ENCODE data around the gene TVP23C. TPM values are rescaled to one million over a fixed set of nuclear protein-coding genes. Genes with fewer than 3 reads are reported as not detected.
A peak's percentile ranks its signal among the peaks of the same experiment; 100 is the strongest.

TVP23C gene
- total and polyA plus RNA-seq, 9 of the 15 experiments (the other 6 are each of a cell fraction or from before 2014, with no cell fraction given) = 5.7 to 16.8 (median 8.2) TPM

DNA sequence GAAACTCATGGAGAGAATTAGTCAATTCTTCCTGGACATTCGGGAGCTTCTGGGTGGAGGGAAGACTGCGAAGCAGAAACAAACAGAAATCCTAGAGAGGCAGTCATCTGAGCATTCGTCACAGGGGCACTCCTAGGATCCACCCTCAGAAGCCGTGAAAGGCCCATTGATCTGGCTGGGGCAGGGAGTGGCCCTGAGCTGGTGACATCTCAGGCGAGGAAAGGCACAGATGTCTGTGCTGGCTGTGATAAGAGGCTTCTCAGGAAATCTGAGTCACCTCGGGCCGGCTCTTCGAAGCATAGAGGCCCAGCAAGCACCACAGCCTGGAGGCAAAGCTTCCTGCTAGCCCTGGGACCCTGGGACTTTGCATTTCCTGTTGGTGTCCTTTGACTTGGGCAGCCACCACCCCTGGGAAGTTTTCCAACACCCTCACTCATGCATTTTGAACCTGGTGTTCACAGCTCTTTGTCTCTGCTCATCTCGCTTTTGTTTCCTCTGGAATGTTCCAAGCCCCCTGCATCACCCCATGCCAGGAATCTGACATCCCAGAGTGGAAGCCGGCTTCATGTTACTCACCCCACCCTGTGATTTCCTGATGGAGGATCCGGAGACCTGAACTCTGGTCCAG lies 72.5 kb downstream of the TVP23C start (continued):
- TF ChIP-seq, protein P1, sequence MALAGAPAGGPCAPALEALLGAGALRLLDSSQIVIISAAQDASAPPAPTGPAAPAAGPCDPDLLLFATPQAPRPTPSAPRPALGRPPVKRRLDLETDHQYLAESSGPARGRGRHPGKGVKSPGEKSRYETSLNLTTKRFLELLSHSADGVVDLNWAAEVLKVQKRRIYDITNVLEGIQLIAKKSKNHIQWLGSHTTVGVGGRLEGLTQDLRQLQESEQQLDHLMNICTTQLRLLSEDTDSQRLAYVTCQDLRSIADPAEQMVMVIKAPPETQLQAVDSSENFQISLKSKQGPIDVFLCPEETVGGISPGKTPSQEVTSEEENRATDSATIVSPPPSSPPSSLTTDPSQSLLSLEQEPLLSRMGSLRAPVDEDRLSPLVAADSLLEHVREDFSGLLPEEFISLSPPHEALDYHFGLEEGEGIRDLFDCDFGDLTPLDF (CRISPR knock-in tag; IDR thresholded peaks at IDR 0.05) = no peak
- TF ChIP-seq RBFOX2 (IDR thresholded peaks at IDR 0.05; ENCODE audit: low read depth, low read length) (0 out of 2 replicates have a peak, but pooled peaks have one; percentile 21), ZNF766 (CRISPR knock-in tag; conservative IDR thresholded peaks at IDR 0.05) (0 out of 2 replicates have a peak, but pooled peaks have one; percentile 8), CHD1 (IDR thresholded peaks at IDR 0.05; ENCODE audit: low read length) (no peak), ZNF354B (CRISPR knock-in tag; IDR thresholded peaks at IDR 0.05) (no peak), BHLHE40 (IDR thresholded peaks at IDR 0.05; ENCODE audit: low read length) (peak; percentile 69), LEF1 (IDR thresholded peaks at IDR 0.05) (peak; percentile 80), SREBF1 (IDR thresholded peaks at IDR 0.05; ENCODE audit: borderline replicate concordance, low read depth, low read length) (no peak), TRIM24 (IDR thresholded peaks at IDR 0.05) (peak in 1 of 2 experiments; percentile 59; a peak in 1 of 4 replicates), ZNF57 (CRISPR knock-in tag; IDR thresholded peaks at IDR 0.05) (no peak), SMARCC2 (IDR thresholded peaks at IDR 0.05; ENCODE audit: low read depth) (peak; percentile 87), TEAD4 (IDR thresholded peaks at IDR 0.05; ENCODE audit: low read length) (peak; percentile 77), TEAD4 (CRISPR knock-in tag; IDR thresholded peaks at IDR 0.05; ENCODE audit: borderline replicate concordance) (no peak), MTA3 (IDR thresholded peaks at IDR 0.05; ENCODE audit: borderline replicate concordance) (peak; percentile 48; the same call in 1 of the 2 replicates), ZEB2 (IDR thresholded peaks at IDR 0.05) (peak; percentile 37; the same call in 1 of the 2 replicates), POLR3A (IDR thresholded peaks at IDR 0.05; ENCODE audit: borderline replicate concordance, extremely low read depth, insufficient read depth, insufficient read length) (no peak), HNRNPL (IDR thresholded peaks at IDR 0.05; ENCODE audit: low read depth, low read length) (no peak), ZNF41 (CRISPR knock-in tag; conservative IDR thresholded peaks at IDR 0.05) (no peak), HOXB6 (CRISPR knock-in tag; IDR thresholded peaks at IDR 0.05; ENCODE audit: borderline replicate concordance) (no peak), IRF1 (CRISPR knock-in tag; IDR thresholded peaks at IDR 0.05; ENCODE audit: borderline replicate concordance) (no peak), HDAC8 (tag; IDR thresholded peaks at IDR 0.05) (no peak), SP2 (IDR thresholded peaks at IDR 0.05; ENCODE audit: extremely low read depth, low read depth, low read length, poor library complexity, severe bottlenecking) (no peak), ARNT (IDR thresholded peaks at IDR 0.05) (no peak), NUFIP1 (IDR thresholded peaks at IDR 0.05; ENCODE audit: partially characterized antibody) (no peak)
- TF ChIP-seq, protein P2, sequence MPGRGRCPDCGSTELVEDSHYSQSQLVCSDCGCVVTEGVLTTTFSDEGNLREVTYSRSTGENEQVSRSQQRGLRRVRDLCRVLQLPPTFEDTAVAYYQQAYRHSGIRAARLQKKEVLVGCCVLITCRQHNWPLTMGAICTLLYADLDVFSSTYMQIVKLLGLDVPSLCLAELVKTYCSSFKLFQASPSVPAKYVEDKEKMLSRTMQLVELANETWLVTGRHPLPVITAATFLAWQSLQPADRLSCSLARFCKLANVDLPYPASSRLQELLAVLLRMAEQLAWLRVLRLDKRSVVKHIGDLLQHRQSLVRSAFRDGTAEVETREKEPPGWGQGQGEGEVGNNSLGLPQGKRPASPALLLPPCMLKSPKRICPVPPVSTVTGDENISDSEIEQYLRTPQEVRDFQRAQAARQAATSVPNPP (IDR thresholded peaks at IDR 0.05; ENCODE audit: borderline replicate concordance, insufficient read depth, insufficient read length) = no peak
- TF ChIP-seq, protein P3, sequence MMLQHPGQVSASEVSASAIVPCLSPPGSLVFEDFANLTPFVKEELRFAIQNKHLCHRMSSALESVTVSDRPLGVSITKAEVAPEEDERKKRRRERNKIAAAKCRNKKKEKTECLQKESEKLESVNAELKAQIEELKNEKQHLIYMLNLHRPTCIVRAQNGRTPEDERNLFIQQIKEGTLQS (IDR thresholded peaks at IDR 0.05) = peak; percentile 93
- TF ChIP-seq, protein P3 (CRISPR knock-in tag; conservative IDR thresholded peaks at IDR 0.05) = 0 out of 2 replicates have a peak, but pooled peaks have one; percentile 62

All from K562 (cell line).